KMS-11 (cell line): ENCODE measurements around the gene PSME2.

Source experiments
- H2AFZ ChIP-seq: fragments of 200-600 bp; sonication (generic); 2 replicates; pipeline ENCODE4 v1.6.1; 2016; ENCODE audit warnings: antibody characterized with exemption, mixed run types, low read depth
- H3K27ac ChIP-seq: fragments of 200-600 bp; sonication (generic); 2 replicates; pipeline ENCODE4 v1.6.1; 2016; ENCODE audit warnings: mild to moderate bottlenecking, mixed run types
- H3K27me3 ChIP-seq: fragments of 200-600 bp; sonication (generic); 2 replicates; pipeline ENCODE4 v1.6.1; 2017; ENCODE audit warnings: mild to moderate bottlenecking, low read depth, mixed run types, moderate library complexity; ENCODE audit not compliant: insufficient read depth
- H3K36me3 ChIP-seq: fragments of 200-600 bp; sonication (generic); 2 replicates; pipeline ENCODE4 v1.6.1; 2017; ENCODE audit warnings: mild to moderate bottlenecking, mixed run types; ENCODE audit not compliant: insufficient read depth
- H3K4me1 ChIP-seq: fragments of 200-600 bp; sonication (generic); 2 replicates; pipeline ENCODE4 v1.6.1; 2016; ENCODE audit warnings: mild to moderate bottlenecking, low read depth, mixed run types; ENCODE audit not compliant: poor library complexity, severe bottlenecking
- H3K4me2 ChIP-seq: fragments of 200-600 bp; sonication (generic); 2 replicates; pipeline ENCODE4 v1.7.0; 2016; ENCODE audit warnings: mild to moderate bottlenecking, mixed run types
- H3K4me3 ChIP-seq: fragments of 200-600 bp; sonication (generic); IDR thresholded peaks from 2 replicates; pipeline ENCODE4 v1.6.1; 2017; ENCODE audit warnings: low read depth, low read length, mixed read lengths; ENCODE audit not compliant: insufficient read depth
- H3K79me2 ChIP-seq: fragments of 200-600 bp; sonication (generic); 2 replicates; pipeline ENCODE4 v1.6.1; 2016; ENCODE audit warnings: low read depth, mixed run types; ENCODE audit not compliant: insufficient read depth
- H3K9ac ChIP-seq: fragments of 200-600 bp; sonication (generic); 2 replicates; pipeline ENCODE4 v1.6.1; 2016; ENCODE audit warnings: mild to moderate bottlenecking, mixed run types
- H4K20me1 ChIP-seq: fragments of 200-600 bp; sonication (generic); 2 replicates; pipeline ENCODE4 v1.6.1; 2016; ENCODE audit warnings: mild to moderate bottlenecking, mixed run types; ENCODE audit not compliant: insufficient read depth
- TF ChIP-seq, protein P1 (sequence below): fragments of 200-600 bp; sonication (generic); conservative IDR thresholded peaks from 2 replicates; pipeline ENCODE4 v1.6.1; 2017; ENCODE audit warnings: low read depth, mild to moderate bottlenecking, antibody characterized with exemption, low read length, moderate library complexity, mixed read lengths

Gene PSME2

DNA sequence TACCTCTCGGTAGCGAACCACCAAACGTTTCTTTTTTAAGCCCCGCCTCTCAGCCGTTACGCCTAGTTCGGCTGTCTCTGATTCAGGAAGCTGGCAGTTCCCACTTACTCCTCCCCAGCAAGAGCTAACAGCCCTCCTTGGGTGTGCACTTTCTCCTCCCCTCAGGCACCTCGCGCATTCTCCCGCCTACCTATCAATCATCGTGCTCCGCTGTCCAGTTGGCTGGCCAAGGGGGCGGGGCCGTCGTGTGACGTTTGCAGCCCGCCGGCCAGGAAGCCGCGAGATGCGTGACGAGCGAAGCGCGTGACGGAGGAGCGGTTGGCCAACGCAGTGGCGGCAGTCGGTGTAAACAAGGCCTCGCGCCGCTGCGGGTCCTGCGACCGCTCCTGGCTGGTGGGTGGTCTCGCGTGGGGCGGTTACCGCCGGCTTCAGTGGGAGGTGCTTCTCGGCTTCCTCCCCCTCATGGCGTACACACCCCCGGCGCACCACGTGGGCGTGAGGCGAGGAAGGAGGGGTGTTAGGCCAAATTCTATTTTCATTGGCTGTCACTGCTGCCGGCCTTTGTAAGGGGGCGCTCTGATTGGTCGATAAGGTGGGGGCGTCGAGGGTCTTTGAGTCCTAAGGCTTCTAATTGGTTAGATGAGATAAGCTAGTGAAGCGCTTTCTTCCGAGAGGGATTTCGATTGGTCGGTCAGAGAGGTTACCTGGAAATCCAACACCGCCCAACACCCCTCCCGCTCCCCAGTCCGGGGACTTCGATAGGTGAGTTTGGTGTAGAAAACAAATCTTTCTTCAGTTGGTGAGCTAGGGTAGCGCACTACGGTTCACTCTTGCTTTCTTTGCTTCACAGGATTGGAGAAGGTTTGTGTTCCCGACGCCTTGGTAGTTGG, 31.6 kb downstream of the PSME2 start, which contains the start of the genes DCAF11 and NRL:
Gene DCAF11, plus strand, starts transcription at position 246 of the 890 bp plus-strand sequence. CDS start 818 bp downstream, outside the sequence.
Gene NRL, minus strand, starts transcription at position 418 of the 890 bp plus-strand sequence. CDS start 32,101 bp downstream, outside the sequence.
- TF ChIP-seq, protein P1, sequence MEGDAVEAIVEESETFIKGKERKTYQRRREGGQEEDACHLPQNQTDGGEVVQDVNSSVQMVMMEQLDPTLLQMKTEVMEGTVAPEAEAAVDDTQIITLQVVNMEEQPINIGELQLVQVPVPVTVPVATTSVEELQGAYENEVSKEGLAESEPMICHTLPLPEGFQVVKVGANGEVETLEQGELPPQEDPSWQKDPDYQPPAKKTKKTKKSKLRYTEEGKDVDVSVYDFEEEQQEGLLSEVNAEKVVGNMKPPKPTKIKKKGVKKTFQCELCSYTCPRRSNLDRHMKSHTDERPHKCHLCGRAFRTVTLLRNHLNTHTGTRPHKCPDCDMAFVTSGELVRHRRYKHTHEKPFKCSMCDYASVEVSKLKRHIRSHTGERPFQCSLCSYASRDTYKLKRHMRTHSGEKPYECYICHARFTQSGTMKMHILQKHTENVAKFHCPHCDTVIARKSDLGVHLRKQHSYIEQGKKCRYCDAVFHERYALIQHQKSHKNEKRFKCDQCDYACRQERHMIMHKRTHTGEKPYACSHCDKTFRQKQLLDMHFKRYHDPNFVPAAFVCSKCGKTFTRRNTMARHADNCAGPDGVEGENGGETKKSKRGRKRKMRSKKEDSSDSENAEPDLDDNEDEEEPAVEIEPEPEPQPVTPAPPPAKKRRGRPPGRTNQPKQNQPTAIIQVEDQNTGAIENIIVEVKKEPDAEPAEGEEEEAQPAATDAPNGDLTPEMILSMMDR: peak; percentile 43; the same call in 1 of the 2 replicates
- peak within 1 kb of the TSS; percentile 63 for H3K9ac ChIP-seq
- H3K4me2 ChIP-seq: peak within 1 kb of the TSS; percentile 78
- no peaks in the 10 kb centered on the region for H3K79me2 ChIP-seq
- no peaks in the 10 kb centered on the region for H3K27me3 ChIP-seq
- peak within 1 kb of the TSS; percentile 91 for H3K27ac ChIP-seq
- H2AFZ ChIP-seq: peak within 1 kb of the TSS; percentile 68
- no peaks in the 10 kb centered on the region for H3K36me3 ChIP-seq
- H4K20me1 ChIP-seq: no peaks in the 10 kb centered on the region
- H3K4me1 ChIP-seq: peaks cover 20% of the 10 kb centered on the region
- no peak within 1 kb of the TSS for H3K4me3 ChIP-seq

DNA sequence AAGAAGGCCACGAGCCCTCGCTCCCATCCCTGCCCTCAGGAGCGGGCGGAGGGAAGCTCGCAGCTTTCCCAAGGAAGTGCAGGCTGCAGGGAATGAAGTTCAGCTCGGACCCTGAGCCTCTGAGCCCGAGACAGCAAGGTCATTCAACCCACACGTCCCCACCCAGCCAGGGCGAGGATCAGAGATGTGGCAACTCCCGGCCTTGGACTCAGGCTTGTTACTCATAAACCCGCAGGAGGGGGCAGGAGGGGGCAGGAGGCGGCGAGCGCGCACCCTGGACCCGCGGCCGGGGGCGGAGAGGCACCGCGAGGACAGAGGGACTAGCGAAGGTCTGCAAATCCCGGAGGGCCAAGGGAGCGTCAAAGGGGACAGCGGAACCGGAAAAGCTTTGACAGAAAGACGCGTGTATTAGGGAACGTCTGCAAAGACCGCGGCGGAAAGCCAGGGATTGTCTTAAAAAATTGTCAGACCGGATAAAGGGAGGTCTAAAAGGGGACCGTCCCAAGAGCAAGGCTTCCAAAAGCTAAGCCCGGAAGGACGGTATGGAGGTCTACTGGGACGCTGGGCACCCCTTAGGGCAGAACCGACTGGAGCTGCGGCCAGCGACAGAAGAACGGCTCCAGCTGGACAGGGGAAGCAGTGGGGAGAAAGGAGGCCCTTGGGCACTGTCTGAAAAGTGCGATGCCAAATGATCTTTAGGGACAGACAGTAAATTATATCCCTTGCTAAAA, 32.4 kb downstream of the PSME2 start:
- Histone ChIP-seq H2AFZ (peak overlapping the region; percentile 68), H3K4me3 (no peak overlapping the region), H3K4me1 (peaks cover 28% of the 10 kb centered on the region), H3K36me3 (no peaks in the 10 kb centered on the region), H3K27me3 (no peaks in the 10 kb centered on the region), H3K79me2 (no peaks in the 10 kb centered on the region), H4K20me1 (no peaks in the 10 kb centered on the region), H3K4me2 (peak overlapping the region; percentile 68), H3K9ac (peak overlapping the region; percentile 63), H3K27ac (peak overlapping the region; percentile 91)
- TF ChIP-seq, protein P1: no peak

DNA sequence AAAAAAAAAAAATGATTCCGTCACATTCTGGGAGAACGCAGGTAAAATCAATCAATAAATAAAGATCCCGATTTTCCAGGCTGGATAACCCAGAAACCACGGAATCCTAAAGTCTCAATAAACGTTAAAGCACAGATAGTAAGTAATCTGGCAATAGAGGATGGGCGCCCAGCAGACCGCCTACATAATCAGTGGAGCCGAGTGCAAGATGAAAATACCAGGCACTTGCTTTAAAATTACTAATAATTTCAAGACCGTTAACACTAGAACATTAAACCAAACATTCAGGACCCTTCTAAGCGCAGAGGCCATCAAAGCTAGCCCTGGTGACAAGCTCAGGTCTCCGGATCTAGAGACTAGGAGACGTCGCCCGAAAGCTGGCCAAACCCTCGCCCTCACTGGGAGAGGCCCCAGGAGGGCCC, 33.0 kb downstream of the PSME2 start:
- H2AFZ ChIP-seq: peak overlapping the region; percentile 68
- H3K4me2 ChIP-seq: peak overlapping the region; percentile 68
- H4K20me1 ChIP-seq: no peaks in the 10 kb centered on the region
- TF ChIP-seq, protein P1: no peak
- no peaks in the 10 kb centered on the region for H3K36me3 ChIP-seq
- peak overlapping the region; percentile 91 for H3K27ac ChIP-seq
- peak overlapping the region; percentile 63 for H3K9ac ChIP-seq
- no peaks in the 10 kb centered on the region for H3K79me2 ChIP-seq
- H3K4me3 ChIP-seq: no peak overlapping the region
- H3K27me3 ChIP-seq: no peaks in the 10 kb centered on the region
- peaks cover 33% of the 10 kb centered on the region for H3K4me1 ChIP-seq

DNA sequence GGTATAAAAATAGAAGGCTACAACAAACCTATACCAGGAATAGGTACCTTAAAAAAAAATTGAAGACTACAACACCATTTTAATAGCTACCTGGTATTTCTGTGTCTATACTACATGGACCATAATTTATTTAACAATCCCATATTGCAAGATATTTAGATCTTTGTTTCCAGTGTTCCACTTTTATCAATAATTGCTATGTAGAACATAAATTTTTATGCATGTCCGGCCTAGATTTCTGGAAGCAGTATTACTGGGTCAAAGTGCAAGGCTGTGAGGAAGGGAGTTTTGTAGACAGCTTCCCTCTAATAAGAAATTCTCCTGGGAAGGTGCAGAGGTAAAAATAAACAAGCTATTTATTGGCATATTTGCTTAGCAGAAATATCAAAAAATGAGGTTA, 35.9 kb downstream of the PSME2 start:
- H3K4me3 ChIP-seq: no peak overlapping the region

More for the DNA sequence above, 35.9 kb downstream of the PSME2 start:
- H3K4me1 ChIP-seq: peaks cover 30% of the 10 kb centered on the region
- no peaks in the 10 kb centered on the region for H3K79me2 ChIP-seq
- no peak overlapping the region for H2AFZ ChIP-seq
- H3K4me2 ChIP-seq: peak overlapping the region; percentile 46; the same call in 1 of the 2 replicates
- H3K27me3 ChIP-seq: no peaks in the 10 kb centered on the region
- H3K9ac ChIP-seq: no peak overlapping the region
- H3K36me3 ChIP-seq: no peaks in the 10 kb centered on the region
- H3K27ac ChIP-seq: no peak overlapping the region; the same call in 1 of the 2 replicates
- H4K20me1 ChIP-seq: no peaks in the 10 kb centered on the region
- TF ChIP-seq, protein P1: no peak
